CD4-positive, alpha-beta T cell treated with Interleukin-15 for 4 hours (primary cell): Measurements from ENCODE around the gene CACNA1C.

ENCODE experiments used
- DNase-seq: peaks from one replicate; pipeline ENCODE4 v3.0.0-alpha.2; 2020; ENCODE audit warnings: low spot score

CACNA1C gene

DNA sequence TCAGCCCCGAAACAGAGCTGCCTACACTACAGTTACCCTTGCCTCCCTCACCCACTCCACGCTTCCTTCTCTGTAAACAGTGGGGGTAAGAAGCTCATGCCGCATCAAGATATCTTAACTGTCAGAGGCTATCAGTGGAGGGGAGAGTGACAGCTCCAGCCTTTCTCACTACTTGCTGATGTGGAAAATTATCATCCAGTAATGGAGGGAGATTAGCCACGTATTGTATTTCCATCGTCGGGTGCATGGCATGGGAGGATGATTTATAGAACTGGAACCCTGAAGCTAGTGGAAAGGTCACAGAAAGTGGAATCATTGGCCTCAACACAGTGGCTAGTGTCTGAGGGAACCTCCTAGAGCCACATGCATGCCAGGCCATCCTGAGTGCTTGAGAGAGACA is 471.1 kb downstream of the CACNA1C start:
- DNase-seq: no peak

- DNase-seq: no peak
Measured at GRCh38 chr12:2526371-2526770, 473.6 kb downstream of the CACNA1C start.

- DNase-seq: no peak
Measured at GRCh38 chr12:2528001-2528400, 475.2 kb downstream of the CACNA1C start.

DNA sequence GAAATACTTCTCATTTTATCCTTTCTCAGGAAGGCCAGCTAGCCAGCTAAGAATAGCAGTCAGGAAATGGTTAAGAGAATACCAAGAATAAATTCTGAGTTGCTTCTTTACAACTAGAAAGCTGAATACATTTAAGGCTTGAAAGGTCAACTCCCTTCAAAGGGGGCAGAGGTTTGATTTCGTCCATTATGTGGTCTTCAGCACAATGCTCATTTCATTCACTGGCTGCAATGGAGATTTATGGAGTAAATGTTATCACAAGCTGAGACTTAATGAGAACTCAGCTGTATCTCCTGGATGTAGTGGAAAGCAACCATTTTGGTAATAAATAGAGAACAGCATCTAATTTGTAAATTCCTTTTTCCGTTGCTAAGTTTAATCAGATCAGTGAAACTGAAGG is 477.0 kb downstream of the CACNA1C start:
- DNase-seq: no peak

GRCh38 chr12:2531371-2531770 is 478.6 kb downstream of the CACNA1C start:
- DNase-seq: no peak

DNA sequence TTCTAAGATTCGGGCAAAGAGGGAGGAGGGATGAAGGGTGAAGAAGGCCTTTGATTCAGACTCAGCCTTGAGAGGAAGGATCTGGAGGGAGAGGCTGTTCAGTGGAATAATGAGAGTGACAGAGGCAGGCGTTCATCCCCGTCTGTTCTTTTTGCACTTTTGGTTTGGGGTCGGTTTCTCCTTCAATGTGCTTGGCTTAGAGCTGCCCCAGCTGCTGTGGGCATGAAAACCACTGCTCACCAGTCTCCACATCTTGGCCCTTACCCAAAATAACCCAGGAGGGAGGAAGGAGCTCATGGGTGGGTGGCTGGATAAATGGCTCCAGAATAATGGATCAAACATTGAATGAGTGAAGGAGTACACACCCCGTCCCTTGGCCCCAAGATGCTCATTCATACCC is 480.2 kb downstream of the CACNA1C start:
- no peak for DNase-seq

DNA sequence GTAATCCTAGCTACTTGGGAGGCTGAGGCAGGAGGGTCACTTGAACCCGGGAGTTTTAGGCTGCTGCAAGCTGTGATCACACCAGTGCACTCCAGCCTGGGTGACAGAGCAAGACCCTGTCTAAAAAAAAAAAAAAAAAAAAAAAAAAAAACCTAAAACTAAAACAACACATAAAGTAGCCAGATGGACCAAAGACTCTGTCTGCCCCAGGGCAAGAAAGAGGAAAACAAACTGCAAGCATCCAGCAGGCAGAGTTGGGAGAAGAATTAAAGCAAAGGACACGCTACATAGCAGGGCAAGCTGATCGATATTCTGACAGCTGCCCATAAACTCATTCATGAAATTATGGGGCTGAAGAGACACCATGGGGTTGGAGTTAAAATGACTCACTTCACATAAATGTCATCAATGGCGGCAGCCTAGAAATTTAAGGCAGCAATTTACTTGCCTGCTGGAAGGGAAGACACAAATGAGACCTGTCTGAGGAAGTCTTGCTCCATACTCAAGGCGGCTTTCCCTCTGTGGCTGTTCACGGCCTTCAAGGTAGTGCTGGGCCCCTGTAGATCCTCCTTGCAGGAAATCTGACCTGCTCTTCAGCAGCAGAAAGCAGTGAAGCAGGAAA is 482.9 kb downstream of the CACNA1C start:
- DNase-seq: no peak

DNA sequence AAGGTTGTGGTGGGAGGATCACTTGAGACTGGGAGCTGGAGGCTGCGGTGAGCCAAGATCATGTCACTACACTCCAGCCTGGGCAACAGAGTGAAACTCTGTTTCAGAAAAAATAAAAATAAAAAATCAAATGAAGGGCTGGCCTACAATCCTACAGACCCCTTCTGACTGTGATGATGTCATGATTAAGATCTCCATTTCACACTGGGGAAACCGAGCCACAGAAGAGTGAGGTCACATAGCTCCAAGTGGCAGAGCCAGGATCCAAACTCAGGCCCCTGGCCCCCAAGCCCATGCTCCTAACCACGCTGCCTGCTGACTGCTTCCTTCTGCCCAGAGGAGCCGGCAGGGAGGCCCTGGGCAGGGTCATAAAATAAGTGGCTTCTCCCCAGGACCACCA is 483.9 kb downstream of the CACNA1C start:
- no peak for DNase-seq

DNA sequence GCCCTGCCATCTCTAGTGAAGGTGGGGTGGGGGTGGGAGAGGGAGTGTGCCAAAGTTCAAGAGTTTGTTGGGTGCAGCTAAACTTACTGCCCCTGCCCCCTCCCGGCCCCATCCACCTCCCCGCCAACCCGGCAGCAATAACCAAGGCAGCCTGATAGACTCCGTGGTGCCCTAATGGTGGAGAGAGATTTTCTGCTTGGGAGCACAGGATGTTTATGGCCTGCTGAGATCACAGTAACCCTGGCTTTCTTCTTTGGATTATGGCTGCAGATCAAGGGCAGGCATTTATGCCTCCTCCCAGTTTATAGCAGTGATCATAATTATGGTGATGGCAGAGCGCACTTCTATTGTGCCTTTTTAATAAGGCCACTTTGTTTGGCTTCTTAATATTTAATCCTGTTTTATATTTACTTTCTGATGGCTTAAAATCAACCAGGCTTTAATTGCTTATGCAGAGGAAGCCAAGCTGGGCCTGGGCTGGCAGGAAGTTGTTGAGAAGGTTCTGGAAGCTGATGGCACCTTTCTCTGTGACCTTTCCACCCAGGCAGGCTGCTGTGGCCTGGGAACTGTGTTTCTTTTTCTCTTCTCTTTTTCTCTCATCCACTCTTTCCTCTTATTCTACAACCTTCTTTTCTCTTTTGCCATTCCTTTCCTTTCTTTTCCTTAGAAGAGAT is 485.2 kb downstream of the CACNA1C start:
- DNase-seq: no peak

GRCh38 chr12:2539938-2540337 is 487.2 kb downstream of the CACNA1C start:
- no peak for DNase-seq

- DNase-seq: no peak
Measured at GRCh38 chr12:2540535-2540941, 487.8 kb downstream of the CACNA1C start.

GRCh38 chr12:2541631-2542204 is 488.9 kb downstream of the CACNA1C start:
- no peak for DNase-seq

DNA sequence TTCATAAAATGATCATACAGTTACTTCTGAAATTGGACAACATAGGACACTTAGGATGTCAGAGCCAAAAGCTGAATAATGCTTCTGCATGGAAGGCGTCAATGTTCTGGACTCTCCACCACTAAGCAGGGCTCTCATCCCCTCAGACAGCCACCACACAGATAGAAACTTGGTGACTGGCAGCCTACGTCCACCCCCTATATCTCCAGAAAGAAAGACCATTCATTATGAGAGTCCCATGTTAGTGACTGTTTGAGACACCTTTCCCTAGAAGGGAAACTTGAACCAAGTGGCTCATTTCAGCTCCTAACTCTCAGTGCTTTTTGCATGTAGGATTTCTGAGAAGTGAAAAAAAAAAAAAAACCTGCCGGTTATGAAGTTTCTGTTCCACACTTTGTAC is 491.0 kb downstream of the CACNA1C start:
- DNase-seq: no peak

GRCh38 chr12:2544230-2544629 is 491.4 kb downstream of the CACNA1C start:
- DNase-seq: no peak

DNA sequence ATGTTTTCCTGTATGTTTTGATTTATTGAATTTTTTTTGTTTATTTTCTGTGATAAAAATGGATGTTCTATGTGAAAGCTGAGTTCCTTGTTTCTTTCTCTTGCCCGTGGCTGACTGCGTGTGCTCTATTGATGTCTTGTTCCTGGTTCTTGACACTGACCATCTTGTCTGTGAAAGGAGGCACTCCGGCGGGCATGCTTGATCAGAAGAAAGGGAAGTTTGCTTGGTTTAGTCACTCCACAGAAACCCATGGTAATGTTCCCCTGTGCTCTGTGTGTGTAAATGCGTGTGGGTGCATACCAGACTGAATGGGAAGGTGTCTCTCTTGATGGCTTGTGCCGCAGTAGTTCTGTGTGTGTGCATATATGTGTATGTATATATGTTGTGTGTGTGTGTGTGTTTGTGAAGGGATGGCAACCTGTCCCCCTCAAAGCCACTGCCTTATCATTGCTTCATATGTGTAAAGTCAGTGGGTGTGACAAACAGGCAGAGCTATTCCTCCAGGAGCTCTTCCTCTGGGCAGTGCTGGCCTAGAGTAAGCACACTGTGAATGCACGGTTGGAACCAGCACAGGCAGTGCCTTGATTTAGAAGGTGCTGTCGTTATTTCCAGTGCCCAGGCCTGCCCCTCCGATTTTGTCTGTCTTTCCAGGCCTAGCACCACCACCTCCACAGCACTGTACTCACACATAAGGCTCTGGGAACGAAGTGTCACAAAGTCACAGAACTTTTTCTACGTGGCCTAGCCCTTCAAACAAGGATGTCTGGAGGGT is 494.7 kb downstream of the CACNA1C start:
- DNase-seq: no peak

DNA sequence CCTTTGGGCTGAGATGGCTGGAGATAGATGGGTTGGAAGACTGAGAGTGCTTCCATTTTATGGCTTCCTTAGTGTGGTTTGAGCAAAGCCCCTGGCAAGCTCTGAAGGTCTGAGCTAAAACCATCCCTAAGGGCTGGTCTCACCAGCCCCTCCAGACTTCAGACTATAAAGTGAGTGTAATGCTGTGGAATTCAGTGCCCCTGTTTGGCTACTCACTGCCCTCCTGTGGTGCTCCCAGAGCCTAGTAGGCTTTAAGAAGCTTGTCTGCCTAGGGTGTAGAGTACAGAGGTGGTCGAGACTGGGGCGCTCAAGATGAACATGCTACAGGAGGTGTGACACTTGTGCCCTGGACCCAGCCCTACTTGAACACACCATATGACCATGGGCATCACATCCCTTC is 495.3 kb downstream of the CACNA1C start:
- DNase-seq: no peak

DNA sequence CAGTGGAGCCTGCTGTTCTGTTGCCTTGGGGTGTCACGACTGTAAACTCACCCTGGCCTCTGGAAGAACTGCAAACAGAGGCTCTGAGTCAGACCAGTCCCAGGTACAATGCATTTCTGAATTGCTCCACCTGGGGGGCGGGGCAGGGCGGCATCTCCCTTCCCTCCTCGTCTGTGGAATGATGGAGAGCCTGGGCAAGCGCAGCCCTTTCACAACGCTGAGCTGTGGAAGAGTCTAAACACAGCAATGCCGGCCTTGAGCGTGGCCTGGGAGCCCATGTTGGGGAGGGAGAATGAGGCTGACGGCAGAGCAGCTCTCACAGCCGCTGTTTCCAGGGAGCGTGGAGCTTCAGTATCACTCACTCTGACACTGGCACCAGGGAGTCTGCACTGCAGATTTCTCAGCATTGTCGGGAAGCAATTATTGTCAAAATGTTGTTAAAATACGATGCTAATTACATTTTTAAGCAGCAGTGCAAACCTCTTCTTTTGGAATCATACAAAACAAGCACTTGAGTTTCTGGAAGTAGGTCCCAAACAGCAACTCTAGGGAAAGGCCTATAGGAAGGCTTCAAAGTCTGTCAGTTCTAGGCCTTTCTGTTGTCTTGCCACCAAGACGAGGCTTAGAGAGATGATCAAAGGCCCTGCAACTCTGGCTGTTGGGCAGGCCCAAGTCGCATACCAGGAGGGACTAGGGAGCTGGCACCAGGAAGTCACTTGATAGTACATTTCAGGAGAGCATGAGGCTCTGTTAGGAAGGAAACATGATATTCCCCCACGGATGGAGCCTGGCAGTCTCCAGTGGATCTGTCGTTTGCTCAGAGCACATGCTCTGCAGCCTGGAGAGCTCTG is 498.0 kb downstream of the CACNA1C start:
- DNase-seq: no peak

DNA sequence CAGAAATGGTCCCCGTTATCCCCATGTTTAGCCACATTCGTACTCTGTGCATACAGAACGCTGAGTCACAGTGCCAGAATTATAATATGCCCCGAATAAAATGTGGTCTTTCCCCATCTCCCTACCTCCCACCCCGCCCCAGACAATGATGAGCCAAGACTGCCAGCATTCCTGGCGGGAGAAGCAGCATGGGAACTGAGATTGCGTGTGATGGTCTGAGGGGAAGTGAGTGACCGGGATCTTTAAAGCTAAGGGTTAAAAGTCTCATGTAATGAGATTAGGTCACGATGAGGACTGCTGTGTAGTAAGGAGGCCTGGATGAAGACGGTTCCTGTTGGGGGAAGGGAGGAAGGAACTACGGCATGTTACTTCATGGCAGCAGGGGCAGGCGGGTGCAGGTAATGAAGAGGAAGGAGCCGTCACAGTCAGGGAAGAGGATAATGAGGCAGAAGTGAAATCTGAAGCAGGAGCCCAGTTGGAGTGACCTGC is 498.7 kb downstream of the CACNA1C start:
- DNase-seq: no peak

GRCh38 chr12:2552000-2552756 is 499.4 kb downstream of the CACNA1C start:
- no peak for DNase-seq

DNA sequence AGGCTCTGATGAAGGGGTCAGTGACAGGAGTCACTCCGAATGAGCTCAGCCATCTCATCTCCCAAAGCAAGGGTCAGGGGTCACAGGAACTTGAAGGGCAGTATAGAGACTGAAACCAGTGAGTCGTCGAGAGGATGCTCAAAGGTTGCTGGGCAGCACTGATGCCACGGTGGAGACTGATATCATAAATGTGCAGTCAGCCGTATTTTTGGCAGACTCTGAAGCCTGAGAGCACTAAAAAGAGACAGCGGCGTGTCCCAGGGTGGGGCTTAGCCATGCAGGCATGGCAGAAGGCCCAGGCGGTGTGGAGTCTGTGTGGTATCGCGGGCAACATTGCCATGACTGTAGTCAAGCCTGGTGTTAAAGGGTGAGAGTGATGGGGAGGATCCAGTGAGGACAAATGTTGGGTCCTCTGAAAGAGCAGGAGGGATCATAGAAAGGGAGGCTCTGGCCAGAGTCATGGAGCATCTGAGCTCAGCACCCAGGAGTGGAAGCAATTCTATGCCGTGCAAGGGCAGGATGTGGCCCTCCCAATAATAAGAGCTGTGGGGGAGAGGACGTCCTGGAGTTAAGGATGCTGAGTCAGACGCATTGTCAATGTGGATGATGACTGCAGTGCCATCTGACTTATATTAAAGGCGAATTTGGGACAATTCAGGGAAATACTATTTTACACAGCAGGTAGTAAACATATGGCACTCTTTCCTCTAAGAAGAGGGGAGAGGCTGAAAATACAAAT is 500.8 kb downstream of the CACNA1C start:
- no peak for DNase-seq
